Endothelial cell of hepatic sinusoid (primary cell): ENCODE data around the gene B3GNT2.
"Not testable (repeated sequence)": the region's sequence is repeated elsewhere in the genome, so short reads cannot be mapped to it uniquely, and the experiment has no call there.

Experiments used
- in situ Hi-C: cut with HindIII; loops from 2 replicates; pipeline ENCODE4 v1.10.0; 2017; ENCODE audit warnings: low sequenced_read_pairs

Gene B3GNT2

DNA sequence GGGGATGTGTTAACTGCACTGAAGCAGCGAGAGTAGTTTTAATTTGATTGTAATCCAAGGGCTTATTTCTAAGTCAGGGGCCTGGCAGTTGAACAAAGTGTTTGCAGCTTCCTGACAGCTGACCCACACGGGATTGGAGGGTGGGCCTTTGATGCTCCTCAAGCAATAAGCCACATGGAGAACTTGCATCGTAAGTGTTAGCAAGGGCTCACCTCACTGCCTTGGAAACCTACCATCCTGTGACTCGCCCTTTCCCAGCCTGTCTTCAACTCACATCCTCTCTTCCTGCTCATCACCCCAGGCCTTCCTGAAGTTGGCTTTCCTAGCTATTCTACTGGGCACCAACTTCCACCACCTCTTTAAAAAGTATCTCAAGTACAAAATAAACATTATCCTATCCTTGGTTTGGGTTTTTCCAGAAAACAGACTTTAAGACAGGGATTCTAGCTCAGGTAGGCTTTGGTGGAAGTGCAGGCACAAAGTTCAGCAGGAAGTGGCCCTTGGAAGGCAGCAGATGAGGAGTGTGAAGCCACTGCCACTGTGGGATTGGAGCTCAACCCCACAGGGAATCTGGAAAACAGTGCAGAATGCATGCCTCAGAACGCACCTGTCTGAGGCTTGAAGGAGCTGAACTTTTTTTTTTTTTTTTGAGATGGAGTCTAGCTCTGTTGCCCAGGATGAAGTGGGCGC, 31.6 kb downstream of the B3GNT2 start:
- in situ Hi-C loops, result no loop called here

DNA sequence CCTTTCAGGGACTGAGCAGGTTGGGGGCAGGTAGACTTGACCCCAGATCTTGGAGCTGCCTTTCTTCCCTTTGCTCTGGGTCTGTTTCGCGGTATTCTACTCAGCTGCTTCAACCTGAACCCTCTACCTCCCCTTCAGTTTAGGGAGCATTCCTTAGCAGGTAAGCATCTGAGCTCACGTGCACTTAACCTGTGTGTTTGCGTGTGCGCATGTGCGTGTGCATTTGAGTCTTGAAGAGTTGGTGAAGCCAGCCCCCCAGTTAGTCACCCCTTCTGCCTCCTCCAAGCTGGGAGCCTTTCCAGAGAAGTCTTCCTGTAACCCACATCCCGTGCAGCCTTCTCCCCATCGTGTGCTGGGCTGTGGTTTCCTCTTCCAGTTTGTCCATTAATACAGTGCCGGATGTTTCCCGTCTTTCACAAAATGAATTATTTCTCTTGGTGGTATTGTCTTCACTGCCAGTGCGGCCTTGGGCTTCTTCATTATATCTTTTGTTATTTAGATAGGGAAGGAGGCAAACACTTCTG, 33.2 kb downstream of the B3GNT2 start:
- in situ Hi-C loops, result no loop called here

DNA sequence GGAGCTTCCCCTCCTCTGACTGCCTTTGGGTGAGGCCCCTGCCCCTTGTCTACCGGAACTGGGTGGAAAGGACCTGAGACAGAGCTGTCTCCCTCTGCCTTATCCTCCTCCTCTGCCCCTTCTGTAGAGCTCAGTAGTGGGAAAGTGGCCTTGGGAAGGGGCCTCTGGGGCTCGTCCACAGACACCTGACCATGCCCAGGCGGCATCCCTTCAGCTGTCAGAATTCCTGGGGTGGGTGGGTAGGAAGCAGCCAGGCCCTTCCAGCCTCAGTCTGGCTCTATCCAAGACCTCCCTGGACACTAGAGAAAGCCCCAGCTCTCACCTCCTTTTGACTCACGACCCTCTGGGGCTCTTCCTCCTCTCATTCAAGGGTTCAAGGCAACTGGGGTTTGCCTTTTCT, 35.6 kb downstream of the B3GNT2 start:
- in situ Hi-C loops, result loop anchor here (5.0 kb wide), 1 partner anchor 74 kb away; no protein-coding TSS in a partner anchor

DNA sequence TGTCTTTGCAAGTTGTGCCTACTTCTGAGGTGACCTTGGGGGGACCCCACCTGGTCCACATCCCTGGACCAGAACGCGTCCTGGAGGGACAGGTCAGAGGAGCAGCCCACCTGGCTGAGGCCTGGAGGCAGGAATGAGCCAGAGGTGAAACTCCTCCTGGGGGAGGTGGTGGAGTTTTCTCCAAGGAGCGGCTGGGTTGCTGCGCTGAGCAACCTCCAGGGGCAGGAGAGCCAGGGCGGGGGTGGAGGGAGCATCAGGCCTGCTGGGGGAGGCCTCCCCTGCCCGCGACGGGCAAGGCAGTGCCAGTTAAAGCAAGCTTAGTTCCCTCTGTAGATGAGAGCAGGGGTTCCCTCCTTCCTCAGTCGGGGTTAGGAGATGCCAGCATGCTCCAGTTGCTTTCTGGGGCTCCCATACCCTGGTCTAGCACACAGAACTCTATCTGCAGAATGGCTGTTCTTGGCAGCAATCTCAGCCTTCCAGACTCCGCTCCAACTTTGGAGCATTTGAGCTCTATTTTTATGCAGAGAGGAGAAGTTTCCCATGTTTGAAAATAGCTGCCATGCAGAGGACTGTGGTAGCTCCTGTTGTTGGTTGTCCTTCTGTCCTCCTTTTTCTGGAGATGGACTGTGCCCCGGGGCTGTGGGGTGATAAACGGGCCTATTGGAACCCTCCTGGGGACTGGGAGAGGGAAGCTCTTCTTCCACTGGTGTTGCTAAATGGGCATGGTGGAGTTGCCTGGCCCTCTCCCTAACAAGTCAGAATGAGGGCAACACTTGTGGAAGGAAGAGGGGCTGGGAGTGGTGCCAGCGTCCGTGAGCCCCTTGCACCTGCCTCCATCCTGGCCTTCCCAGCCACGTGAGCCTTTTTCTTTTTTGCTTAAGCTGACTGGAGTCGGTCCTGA, 39.1 kb downstream of the B3GNT2 start:
- in situ Hi-C loops, result loop anchor here (5.0 kb wide), 1 partner anchor 78 kb away; no protein-coding TSS in a partner anchor

DNA sequence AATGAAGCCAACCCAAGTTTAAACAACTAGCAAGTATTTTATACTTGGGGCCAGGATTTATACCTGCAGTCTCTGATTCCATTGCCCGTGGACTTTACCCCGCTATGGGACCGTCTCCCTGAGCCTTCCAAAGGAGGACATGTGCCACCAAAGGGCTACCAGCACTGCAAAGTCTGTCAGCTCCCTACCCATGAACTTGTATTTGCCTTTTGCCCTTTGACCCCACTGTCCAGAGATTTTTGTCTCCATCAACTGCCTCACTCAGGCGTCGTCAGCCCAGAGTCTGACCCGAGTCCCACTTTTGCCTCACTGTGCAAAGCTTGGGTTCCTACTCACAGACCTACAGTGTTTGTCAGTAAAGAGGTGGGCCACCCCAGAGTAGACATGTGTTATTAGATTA, 40.6 kb downstream of the B3GNT2 start:
- in situ Hi-C loops, result no loop called here

DNA sequence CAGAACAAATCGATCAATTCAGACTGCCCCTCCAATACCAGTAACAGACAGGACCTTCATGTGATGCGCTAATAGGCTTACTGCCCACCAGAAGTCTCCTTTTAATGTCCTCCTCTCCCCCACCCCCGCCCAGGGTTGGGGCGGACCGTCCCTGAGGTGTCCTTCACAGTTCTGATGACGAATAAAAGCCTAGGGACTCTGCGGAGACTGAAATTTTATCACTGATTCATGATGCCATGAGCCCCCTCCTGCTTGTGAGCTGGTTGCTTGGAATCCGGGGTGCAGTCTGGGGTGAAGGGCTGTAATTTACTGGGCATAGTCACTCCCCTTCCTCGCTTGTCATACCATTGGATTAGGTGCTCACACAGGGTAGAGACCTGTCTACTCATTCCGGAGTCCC, 42.3 kb downstream of the B3GNT2 start:
- in situ Hi-C loops, result no loop called here

DNA sequence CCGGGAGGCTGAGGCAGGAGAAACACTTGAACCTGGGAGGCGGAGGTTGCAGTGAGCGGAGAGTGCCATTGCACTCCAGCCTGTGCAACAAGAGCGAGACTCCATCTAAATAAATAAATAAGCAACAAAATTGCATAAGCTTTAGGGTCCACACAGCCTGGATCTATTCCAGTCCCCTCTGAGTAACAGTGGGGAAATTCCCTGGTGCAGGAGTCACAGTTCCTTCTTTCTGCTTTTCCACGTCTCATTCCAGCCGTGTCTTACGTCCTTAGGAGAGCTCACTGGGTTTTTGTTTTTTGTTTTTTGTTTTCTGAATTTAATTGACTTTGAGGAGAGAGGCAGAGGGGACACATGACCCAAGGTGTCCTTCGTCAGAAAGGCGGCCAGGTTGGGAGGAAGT, 44.6 kb downstream of the B3GNT2 start:
- in situ Hi-C loops, result no loop called here

DNA sequence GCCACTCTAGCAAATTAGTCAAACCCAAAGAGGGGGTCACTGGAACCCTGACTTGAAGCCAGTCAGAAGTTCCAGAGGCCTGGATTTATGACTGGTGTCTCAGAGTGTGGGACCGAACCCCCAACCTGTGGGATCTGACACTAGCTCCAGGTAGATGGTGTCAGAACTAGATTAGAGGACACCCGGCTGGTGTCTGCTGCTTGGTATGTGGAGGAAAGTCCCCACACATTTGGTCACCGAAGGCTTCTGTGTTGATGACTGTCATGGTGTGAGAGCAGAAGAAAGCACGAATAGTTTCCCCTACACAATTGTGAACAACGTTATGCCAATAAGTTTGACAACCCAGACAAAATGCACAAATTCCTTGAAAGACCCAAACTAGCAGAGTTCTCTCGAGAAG, 48.1 kb downstream of the B3GNT2 start:
- in situ Hi-C loops, result no loop called here

DNA sequence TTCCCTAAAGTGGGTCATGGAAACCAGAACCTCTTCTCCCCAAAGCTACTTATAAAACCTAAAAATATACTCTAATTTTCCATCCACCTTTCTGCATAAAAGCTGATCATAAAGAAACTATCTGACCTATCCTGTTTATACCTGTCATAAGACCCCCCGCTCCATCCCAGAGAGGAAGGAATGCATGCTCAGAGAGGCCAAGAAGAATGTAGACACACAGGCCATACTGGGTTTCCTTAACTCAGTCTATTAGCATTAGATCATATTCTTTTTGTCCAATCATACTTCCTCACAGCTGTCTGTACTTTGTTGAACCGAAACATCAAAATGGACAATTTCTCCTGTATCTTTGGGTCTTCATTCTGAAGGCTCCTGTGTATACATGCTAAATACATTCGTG, 52.3 kb downstream of the B3GNT2 start:
- in situ Hi-C loops, result no loop called here

DNA sequence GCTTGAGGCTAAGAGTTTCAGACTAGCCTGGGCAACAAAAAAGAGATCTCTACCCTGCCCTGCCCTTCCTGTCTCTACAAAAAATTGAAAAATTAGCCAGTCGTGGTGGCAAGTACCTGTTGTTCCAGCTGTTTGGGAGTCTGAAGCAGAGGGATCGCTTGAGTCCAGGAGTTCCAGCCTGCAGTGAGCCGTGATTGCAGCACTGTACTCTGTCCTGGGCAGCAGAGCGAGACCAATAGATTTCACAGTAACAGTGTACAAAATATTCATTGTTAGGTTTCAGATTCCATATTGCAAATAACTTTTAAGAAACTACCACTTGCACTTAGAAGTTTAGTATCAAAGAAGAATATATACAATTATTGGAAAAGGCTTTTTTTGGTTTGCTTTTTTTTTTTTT, 54.3 kb downstream of the B3GNT2 start:
- in situ Hi-C loops, result no loop called here

DNA sequence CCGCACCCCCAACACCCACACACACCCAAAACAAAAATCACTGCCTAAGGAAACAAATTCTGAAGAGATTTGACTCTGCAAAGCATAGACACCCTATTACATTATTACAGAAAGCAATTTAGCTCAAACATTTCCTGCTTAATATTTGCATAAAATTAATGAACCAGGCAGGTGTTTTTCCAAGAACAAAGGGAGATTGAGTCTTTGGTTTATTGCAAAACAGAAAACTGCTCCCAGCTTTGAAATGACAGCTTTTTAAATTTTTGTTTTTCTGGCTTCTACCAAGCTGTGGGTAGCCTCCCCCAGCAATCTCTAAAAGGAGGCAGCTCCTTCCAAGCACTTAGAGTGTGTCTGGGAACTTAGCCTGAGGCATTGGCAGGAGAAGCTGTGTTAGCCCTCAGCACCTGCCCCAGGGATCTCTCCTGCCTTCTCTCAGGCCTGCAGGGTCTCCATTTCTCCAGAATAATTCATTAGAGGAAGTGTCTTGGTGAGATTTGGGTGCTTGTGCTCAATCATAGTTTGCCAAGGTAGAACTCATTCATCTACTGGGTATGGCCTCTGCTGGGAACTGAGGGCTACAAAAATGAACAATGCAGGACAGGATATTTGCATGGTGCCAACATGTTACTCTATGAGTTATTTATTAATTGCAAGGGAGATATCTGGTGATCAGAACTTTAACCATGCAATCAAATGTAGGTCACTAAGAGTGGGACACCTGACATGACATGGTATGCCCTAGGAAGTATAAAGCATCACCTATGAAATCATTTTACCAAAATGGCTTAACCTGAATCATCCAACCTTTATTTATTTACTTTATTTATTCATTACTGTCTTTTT, 58.7 kb downstream of the B3GNT2 start:
- in situ Hi-C loops, result loop anchor here (5.0 kb wide), 1 partner anchor 52 kb away; no protein-coding TSS in a partner anchor

DNA sequence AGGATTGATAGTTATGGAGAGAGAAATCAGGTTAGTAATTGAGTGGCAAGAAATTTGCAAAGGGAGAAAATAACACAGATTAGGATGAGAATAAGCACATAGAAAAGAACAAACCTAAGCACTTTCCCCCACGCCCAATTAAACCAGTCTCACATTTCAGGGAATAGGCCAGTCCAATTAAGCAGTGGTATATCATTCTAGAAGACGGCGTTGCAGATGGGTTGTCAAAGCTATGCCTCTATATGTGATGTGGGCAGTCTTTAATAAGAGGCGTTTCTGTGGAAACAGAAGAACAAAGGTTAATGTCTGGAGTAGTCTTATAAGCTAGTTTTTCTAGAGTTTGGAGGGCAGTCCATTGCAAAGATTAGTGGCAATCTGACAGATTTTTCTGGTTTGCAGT, 61.6 kb downstream of the B3GNT2 start:
- in situ Hi-C loops, result loop anchor here (5.0 kb wide), 1 partner anchor 55 kb away; no protein-coding TSS in a partner anchor

DNA sequence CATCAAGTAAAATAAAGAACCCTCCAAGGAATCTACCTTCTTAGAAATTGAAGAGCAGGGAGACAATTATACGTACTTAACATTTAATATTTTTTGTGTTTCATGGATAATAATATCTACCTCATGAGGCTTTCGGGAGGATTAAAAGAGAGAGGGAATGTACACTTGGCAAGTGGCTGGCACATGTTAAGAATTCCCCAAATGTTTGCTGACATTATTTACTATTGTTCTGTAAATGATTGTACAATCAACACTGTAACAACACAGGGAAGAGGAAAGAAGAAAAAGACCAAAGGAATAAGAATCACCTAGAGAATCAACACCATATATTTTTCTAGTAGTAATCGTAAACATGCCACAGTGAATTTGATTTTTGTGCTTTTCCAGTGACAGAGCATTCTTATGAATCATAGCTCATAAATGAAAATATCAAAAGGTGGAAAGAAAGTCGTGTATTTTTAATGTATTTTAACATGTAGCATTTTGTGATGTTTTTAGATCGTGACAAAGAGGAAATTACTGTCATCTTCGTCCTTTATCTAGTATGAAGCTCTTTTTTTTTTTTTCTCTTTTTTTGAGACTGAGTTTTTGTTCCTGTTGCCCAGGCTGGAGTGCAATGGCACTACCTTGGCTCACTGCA, 67.3 kb downstream of the B3GNT2 start:
- in situ Hi-C loops, result no loop called here

DNA sequence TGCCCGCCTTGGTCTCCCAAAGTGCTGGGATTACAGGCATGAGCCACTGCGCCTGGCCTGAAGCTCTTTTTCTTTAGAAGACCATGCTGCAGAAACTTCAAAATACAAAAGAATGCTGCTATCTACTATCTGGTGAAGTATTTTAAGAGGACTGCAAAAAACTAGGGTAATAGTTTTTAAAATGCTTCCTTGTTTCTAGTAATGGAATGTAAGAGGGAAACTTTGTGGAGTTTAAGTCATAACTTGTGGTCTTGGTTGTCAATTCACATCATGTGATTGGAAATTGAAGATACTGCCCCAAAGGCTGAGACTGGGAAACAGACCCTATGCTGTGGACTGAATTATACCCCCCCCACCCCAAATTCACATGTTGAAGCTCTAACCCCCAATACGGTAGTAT, 68.3 kb downstream of the B3GNT2 start:
- in situ Hi-C loops, result no loop called here

DNA sequence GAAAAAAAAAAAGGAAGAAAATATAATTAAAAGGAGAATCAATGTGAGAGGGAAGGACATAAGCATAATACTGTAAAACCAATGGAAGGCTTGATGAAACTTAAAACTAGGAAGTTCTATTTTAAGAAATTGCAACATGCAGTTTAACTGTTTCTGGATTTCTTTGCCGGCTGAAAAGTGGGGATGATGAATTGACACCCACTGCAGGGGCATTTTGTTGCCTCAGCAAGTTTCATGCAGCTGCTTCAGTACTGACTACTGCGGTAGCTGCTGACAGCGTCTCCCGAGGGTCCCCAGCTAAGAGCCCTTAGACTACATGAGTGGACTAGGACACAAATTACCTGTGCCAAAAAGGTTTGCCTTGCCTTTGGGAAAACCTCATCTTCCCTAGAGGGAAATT, 69.2 kb downstream of the B3GNT2 start:
- in situ Hi-C loops, result no loop called here

DNA sequence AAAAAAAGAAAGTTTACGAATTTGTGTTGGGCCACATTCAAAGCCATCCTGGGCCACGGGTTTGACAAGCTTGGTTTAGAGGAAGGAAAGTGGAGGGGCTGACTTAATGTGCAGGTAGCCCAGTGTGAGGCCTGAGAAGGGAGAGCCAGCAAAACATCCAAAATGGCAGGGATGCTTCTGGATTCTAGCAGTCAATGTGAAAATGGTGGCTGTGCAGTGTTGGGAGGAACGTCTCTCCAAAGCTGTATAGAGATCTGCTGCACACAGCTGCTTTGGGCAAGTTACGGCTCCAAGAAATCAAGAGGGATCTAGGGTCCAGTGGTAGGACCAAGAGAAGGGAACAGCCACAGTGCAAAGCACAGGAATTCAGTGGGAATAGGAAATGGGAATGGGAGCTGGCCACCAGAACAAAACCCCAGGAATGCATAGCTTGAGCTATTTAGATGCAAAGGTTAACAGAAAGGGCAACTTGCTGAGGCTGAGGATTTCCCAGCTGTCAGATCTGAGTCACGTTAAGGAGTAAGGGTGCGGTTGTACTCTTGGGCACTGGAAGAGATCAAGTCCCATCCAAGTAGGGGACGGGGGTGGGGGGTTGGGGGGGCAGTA, 70.6 kb downstream of the B3GNT2 start:
- in situ Hi-C loops, result no loop called here

DNA sequence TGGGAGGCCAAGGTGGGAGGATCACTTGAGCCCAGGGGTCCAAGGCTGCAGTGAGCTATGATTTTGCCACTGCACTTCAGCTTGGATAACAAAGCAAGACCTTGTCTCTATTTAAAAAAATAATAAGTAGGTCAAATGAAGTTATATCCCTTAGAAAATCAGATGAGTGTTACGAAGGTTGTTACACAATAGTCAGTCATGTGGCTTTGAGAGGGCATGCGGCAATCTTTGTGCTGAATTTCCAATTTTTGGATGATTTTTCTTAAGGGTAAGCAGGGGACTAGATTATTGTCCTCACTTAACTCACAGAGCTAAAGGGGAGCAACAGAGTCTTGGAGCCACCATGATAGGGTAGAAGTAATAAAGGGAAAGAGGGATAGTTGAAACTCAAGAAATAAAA, 71.8 kb downstream of the B3GNT2 start:
- in situ Hi-C loops, result no loop called here

DNA sequence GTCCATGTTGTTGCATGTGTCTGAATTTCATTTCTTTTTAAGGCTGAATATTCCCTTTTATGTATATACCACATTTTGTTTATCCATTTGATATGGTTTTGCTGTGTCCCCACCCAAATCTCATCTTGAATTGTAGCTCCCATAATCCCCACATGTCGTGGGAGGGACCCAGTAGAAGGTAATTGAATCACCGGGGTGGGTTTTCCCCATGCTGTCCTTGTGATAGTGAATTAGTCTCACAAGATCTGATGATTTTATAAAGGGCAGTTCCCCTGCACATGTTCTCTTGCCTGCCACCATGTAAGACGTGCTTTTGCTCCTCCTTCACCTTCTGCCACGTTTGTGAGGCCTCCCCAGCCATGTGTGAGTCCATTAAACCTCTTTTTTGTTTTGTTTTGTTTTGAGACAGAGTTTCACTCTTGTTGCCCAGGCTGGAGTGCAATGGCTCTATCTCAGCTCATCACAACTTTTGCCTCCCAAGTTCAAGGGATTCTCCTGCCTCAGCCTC, 72.8 kb downstream of the B3GNT2 start:
- in situ Hi-C loops, result not testable (repeated sequence)

DNA sequence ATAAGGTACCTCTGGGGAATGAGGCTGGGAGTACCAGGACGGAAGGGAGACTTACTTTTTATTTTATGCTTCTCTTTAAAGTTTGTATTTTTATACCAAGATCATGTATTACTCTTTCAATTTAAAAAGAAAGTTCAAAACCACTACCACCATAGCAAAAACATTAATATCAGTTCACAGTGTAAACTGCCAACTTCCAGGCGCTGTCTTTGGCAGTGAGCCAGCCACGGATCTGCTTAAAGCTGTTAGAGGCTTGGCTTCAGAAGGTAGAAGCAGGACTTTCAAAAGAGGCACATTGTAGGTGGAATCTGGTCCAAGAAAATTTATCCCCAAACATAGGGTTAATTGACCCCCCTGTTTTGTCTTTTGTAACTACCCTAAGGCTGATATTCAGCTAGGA, 74.8 kb downstream of the B3GNT2 start:
- in situ Hi-C loops, result no loop called here
